Karpas-422 (cell line): ENCODE data around the gene ZBTB7C. TPM values are rescaled to one million over a fixed set of nuclear protein-coding genes. Genes with fewer than 3 reads are reported as not detected.

Experiments
- DNase-seq: peaks from one replicate; pipeline ENCODE4 v3.0.0-alpha.2; 2015
- H2AFZ ChIP-seq: fragments of 200-600 bp; sonication (generic); 2 replicates; pipeline ENCODE4 v1.6.1; 2014; ENCODE audit warnings: antibody characterized with exemption, low read length, mixed read lengths
- H3K27ac ChIP-seq: fragments of 200-600 bp; sonication (generic); 2 replicates; pipeline ENCODE4 v1.5.1; 2014; ENCODE audit warnings: mild to moderate bottlenecking, low read length, moderate library complexity
- H3K27me3 ChIP-seq: fragments of 200-600 bp; sonication (generic); 2 replicates; pipeline ENCODE4 v1.6.1; 2014; ENCODE audit warnings: low read length, mixed read lengths
- H3K36me3 ChIP-seq: fragments of 200-600 bp; sonication (generic); 2 replicates; pipeline ENCODE4 v1.6.1; 2014; ENCODE audit warnings: low read length, mixed read lengths; ENCODE audit not compliant: insufficient read depth
- H3K4me1 ChIP-seq: fragments of 200-600 bp; sonication (generic); 2 replicates; pipeline ENCODE4 v1.6.1; 2014; ENCODE audit warnings: mild to moderate bottlenecking, low read length, mixed read lengths
- H3K4me2 ChIP-seq: fragments of 200-600 bp; sonication (generic); 2 replicates; pipeline ENCODE4 v1.6.1; 2014; ENCODE audit warnings: low read length, low read depth, mild to moderate bottlenecking; ENCODE audit not compliant: poor library complexity, severe bottlenecking
- H3K4me3 ChIP-seq: fragments of 200-600 bp; sonication (generic); 2 replicates; pipeline ENCODE4 v1.5.1; 2014; ENCODE audit warnings: mild to moderate bottlenecking, antibody characterized with exemption, low read length, mixed read lengths
- H3K79me2 ChIP-seq: fragments of 200-600 bp; sonication (generic); 2 replicates; pipeline ENCODE4 v1.6.1; 2014; ENCODE audit warnings: mild to moderate bottlenecking, low read length, mixed read lengths
- H3K9ac ChIP-seq: fragments of 200-600 bp; sonication (generic); 2 replicates; pipeline ENCODE4 v1.6.0; 2014; ENCODE audit warnings: low read length
- H3K9me2 ChIP-seq: fragments of 200-600 bp; sonication (generic), shearing (Covaris generic); replicated peaks from 2 replicates; pipeline ENCODE4 v1.6.0; 2014; ENCODE audit warnings: mild to moderate bottlenecking, low read length, moderate library complexity; ENCODE audit not compliant: insufficient read depth
- H3K9me3 ChIP-seq: fragments of 300-700, 200-600 bp; sonication (generic); 2 replicates; pipeline ENCODE4 v1.6.1; 2014; ENCODE audit warnings: low read length, mixed read lengths
- H4K20me1 ChIP-seq: fragments of 200-600 bp; sonication (generic); 2 replicates; pipeline ENCODE4 v1.6.1; 2014; ENCODE audit warnings: mild to moderate bottlenecking, antibody characterized with exemption, low read length, low read depth; ENCODE audit not compliant: insufficient read depth
- total RNA-seq: library from RNA; depleted of rRNA; stranded (reverse); fragments of >200 nt; shearing (Covaris generic); gene quantifications from 2 replicates; pipeline ENCODE4 v1.2.3, GENCODE V29; 2014; ENCODE audit warnings: low replicate concordance

ZBTB7C gene
- total RNA-seq, 1 experiment from 2014 or later, result not detected

- DNase-seq, result no peak
- H3K36me3 ChIP-seq, result no peaks in the 10 kb centered on the region
- no peak overlapping the region for H3K4me2 ChIP-seq
- no peak overlapping the region for H3K27ac ChIP-seq
- no peaks in the 10 kb centered on the region for H4K20me1 ChIP-seq
- H3K9me2 ChIP-seq, result no peaks in the 10 kb centered on the region
- H3K27me3 ChIP-seq, result no peaks in the 10 kb centered on the region
- H3K9ac ChIP-seq, result no peak overlapping the region
- no peaks in the 10 kb centered on the region for H3K4me1 ChIP-seq
- H2AFZ ChIP-seq, result no peak overlapping the region
- no peaks in the 10 kb centered on the region for H3K9me3 ChIP-seq
- H3K79me2 ChIP-seq, result no peaks in the 10 kb centered on the region
- no peak overlapping the region for H3K4me3 ChIP-seq
These were observed 57.0 kb downstream of the ZBTB7C start for GRCh38 chr18:48352051-48352755.

GRCh38 chr18:48351216-48352050 is 57.8 kb downstream of the ZBTB7C start:
- Histone ChIP-seq H3K27ac (no peak overlapping the region), H3K9me2 (no peaks in the 10 kb centered on the region), H3K4me2 (no peak overlapping the region), H4K20me1 (no peaks in the 10 kb centered on the region), H3K9me3 (no peaks in the 10 kb centered on the region), H3K4me1 (no peaks in the 10 kb centered on the region), H3K9ac (no peak overlapping the region), H3K79me2 (no peaks in the 10 kb centered on the region), H2AFZ (no peak overlapping the region), H3K4me3 (no peak overlapping the region), H3K27me3 (no peaks in the 10 kb centered on the region), H3K36me3 (no peaks in the 10 kb centered on the region)
- DNase-seq, result no peak

- no peak overlapping the region for H3K27ac ChIP-seq
- no peak overlapping the region for H3K4me3 ChIP-seq
- no peak overlapping the region for H3K4me2 ChIP-seq
- no peaks in the 10 kb centered on the region for H3K27me3 ChIP-seq
- no peaks in the 10 kb centered on the region for H3K36me3 ChIP-seq
- no peak for DNase-seq
- no peak overlapping the region for H3K9ac ChIP-seq
- no peaks in the 10 kb centered on the region for H3K79me2 ChIP-seq
- H3K4me1 ChIP-seq, result no peaks in the 10 kb centered on the region
- H4K20me1 ChIP-seq, result no peaks in the 10 kb centered on the region
- no peaks in the 10 kb centered on the region for H3K9me3 ChIP-seq
- no peak overlapping the region for H2AFZ ChIP-seq
- H3K9me2 ChIP-seq, result no peaks in the 10 kb centered on the region
These were observed 60.4 kb downstream of the ZBTB7C start for GRCh38 chr18:48348739-48349138.

GRCh38 chr18:48347756-48348326 is 61.3 kb downstream of the ZBTB7C start:
- H3K4me3 ChIP-seq, result no peak overlapping the region
- no peak overlapping the region for H3K4me2 ChIP-seq
- no peaks in the 10 kb centered on the region for H3K79me2 ChIP-seq
- no peak overlapping the region for H3K27ac ChIP-seq
- H4K20me1 ChIP-seq, result no peaks in the 10 kb centered on the region
- no peak for DNase-seq
- no peaks in the 10 kb centered on the region for H3K4me1 ChIP-seq
- no peaks in the 10 kb centered on the region for H3K36me3 ChIP-seq
- no peak overlapping the region for H2AFZ ChIP-seq
- H3K9me2 ChIP-seq, result no peaks in the 10 kb centered on the region
- no peaks in the 10 kb centered on the region for H3K27me3 ChIP-seq
- H3K9me3 ChIP-seq, result no peaks in the 10 kb centered on the region
- no peak overlapping the region for H3K9ac ChIP-seq

GRCh38 chr18:48345596-48345995 is 63.6 kb downstream of the ZBTB7C start:
- Histone ChIP-seq H3K9me3 (no peaks in the 10 kb centered on the region), H4K20me1 (no peaks in the 10 kb centered on the region), H3K4me3 (no peak overlapping the region), H3K27me3 (no peaks in the 10 kb centered on the region), H3K4me2 (no peak overlapping the region), H3K4me1 (no peaks in the 10 kb centered on the region), H3K9ac (no peak overlapping the region), H2AFZ (no peak overlapping the region), H3K36me3 (no peaks in the 10 kb centered on the region), H3K27ac (no peak overlapping the region), H3K9me2 (no peaks in the 10 kb centered on the region), H3K79me2 (no peaks in the 10 kb centered on the region)
- DNase-seq, result peak; percentile 54

- H3K4me1 ChIP-seq, result no peaks in the 10 kb centered on the region
- no peak overlapping the region for H3K27ac ChIP-seq
- H3K79me2 ChIP-seq, result no peaks in the 10 kb centered on the region
- no peak overlapping the region for H3K9ac ChIP-seq
- no peak overlapping the region for H3K4me3 ChIP-seq
- H3K9me3 ChIP-seq, result no peaks in the 10 kb centered on the region
- no peak for DNase-seq
- no peaks in the 10 kb centered on the region for H3K36me3 ChIP-seq
- H2AFZ ChIP-seq, result no peak overlapping the region
- no peaks in the 10 kb centered on the region for H3K9me2 ChIP-seq
- no peaks in the 10 kb centered on the region for H4K20me1 ChIP-seq
- H3K4me2 ChIP-seq, result no peak overlapping the region
- no peaks in the 10 kb centered on the region for H3K27me3 ChIP-seq
These were observed 66.6 kb downstream of the ZBTB7C start for GRCh38 chr18:48342581-48342980.

- Histone ChIP-seq H3K36me3 (no peaks in the 10 kb centered on the region), H3K9me3 (no peaks in the 10 kb centered on the region), H3K79me2 (no peaks in the 10 kb centered on the region), H3K4me2 (no peak overlapping the region), H3K4me3 (no peak overlapping the region), H2AFZ (no peak overlapping the region), H3K9ac (no peak overlapping the region), H3K27ac (no peak overlapping the region), H3K9me2 (no peaks in the 10 kb centered on the region), H4K20me1 (no peaks in the 10 kb centered on the region), H3K27me3 (no peaks in the 10 kb centered on the region), H3K4me1 (no peaks in the 10 kb centered on the region)
- no peak for DNase-seq
These were observed 67.1 kb downstream of the ZBTB7C start for GRCh38 chr18:48342125-48342524.

GRCh38 chr18:48340560-48340959 is 68.6 kb downstream of the ZBTB7C start:
- Histone ChIP-seq H3K4me1 (no peaks in the 10 kb centered on the region), H3K9me3 (no peaks in the 10 kb centered on the region), H3K4me3 (no peak overlapping the region), H3K4me2 (no peak overlapping the region), H3K9ac (no peak overlapping the region), H3K79me2 (no peaks in the 10 kb centered on the region), H3K9me2 (no peaks in the 10 kb centered on the region), H3K27me3 (no peaks in the 10 kb centered on the region), H4K20me1 (no peaks in the 10 kb centered on the region), H3K36me3 (no peaks in the 10 kb centered on the region), H2AFZ (no peak overlapping the region), H3K27ac (no peak overlapping the region)
- DNase-seq, result no peak
